Nephron (organoid): ENCODE results near the gene GLE1.

Source experiments
- H3K27ac Mint-ChIP-seq, 3 experiments: 2 replicates each; pipeline ENCODE4 v1.8.0; 2020; ENCODE audit warnings: mixed read lengths in 3 of 3, mild to moderate bottlenecking in 2 of 3, moderate library complexity in 1 of 3
- H3K27me3 Mint-ChIP-seq: 2 replicates; pipeline ENCODE4 v1.8.0; 2021; ENCODE audit warnings: low read depth, mild to moderate bottlenecking, moderate library complexity, mixed read lengths
- H3K36me3 Mint-ChIP-seq: 2 replicates; pipeline ENCODE4 v1.8.0; 2020; ENCODE audit warnings: low read depth, mixed read lengths
- H3K4me1 Mint-ChIP-seq: 2 replicates; pipeline ENCODE4 v1.8.0; 2020; ENCODE audit warnings: mixed read lengths
- H3K4me3 Mint-ChIP-seq, 3 experiments: 2 replicates each; pipeline ENCODE4 v1.8.0; 2020; ENCODE audit warnings: mild to moderate bottlenecking in 3 of 3, mixed read lengths in 3 of 3, moderate library complexity in 2 of 3
- H3K9me3 Mint-ChIP-seq: 2 replicates; pipeline ENCODE4 v1.8.0; 2020; ENCODE audit warnings: mixed read lengths
- CTCF ChIP-seq, 3 experiments: fragments of 200-600 bp; sonication (generic); IDR thresholded peaks; one replicate each; pipeline ENCODE4 v1.5.0; 2021; ENCODE audit warnings: antibody characterized with exemption in 3 of 3; ENCODE audit not compliant: unreplicated experiment in 3 of 3

The GLE1 gene

GRCh38 chr9:128521956-128522355, 17.4 kb downstream of the GLE1 start:
- Mint-ChIP-seq H3K4me3 (no peak overlapping the region), H3K27ac (peak overlapping the region; percentile 65 to 83 (median 83)), H3K9me3 (no peaks in the 10 kb centered on the region), H3K27me3 (no peaks in the 10 kb centered on the region), H3K36me3 (peaks cover 64% of the 10 kb centered on the region), H3K4me1 (peaks cover 21% of the 10 kb centered on the region)
- TF ChIP-seq CTCF (IDR thresholded peaks at IDR 0.05; ENCODE audit: unreplicated experiment in 3 of 3): no peak

GRCh38 chr9:128523199-128523925, 18.8 kb downstream of the GLE1 start:
- H3K4me1 Mint-ChIP-seq: peaks cover 21% of the 10 kb centered on the region

DNA sequence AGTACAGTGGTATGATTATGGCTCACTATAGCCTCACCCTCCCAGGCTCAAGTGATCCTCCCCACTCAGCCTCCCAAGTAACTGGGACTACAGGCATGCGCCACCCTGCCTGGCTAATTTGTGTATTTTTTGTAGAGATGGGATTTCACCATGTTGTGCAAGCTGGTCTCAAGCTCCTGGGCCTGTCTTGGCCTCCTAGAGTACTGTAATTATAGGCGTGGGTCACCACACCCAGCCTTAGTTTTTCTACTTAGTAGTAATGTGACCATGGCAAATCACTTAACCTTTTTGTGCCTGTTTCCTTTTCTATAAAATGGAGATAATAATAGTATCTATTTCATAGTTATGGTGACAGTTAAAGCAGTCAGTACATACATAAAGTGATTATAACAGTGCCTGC, 22.2 kb downstream of the GLE1 start:
- Mint-ChIP-seq H3K9me3 (no peaks in the 10 kb centered on the region), H3K27me3 (no peaks in the 10 kb centered on the region), H3K4me1 (peaks cover 20% of the 10 kb centered on the region), H3K27ac (no peak overlapping the region), H3K36me3 (peaks cover 54% of the 10 kb centered on the region), H3K4me3 (no peak overlapping the region)
- no peak for TF ChIP-seq CTCF (IDR thresholded peaks at IDR 0.05; ENCODE audit: unreplicated experiment in 3 of 3)

More at GRCh38 chr9:128523199-128523925, 18.8 kb downstream of the GLE1 start:
- H3K36me3 Mint-ChIP-seq: peaks cover 60% of the 10 kb centered on the region
- peak overlapping the region; percentile 65 to 85 (median 81) for H3K27ac Mint-ChIP-seq
- H3K4me3 Mint-ChIP-seq: no peak overlapping the region
- TF ChIP-seq CTCF (IDR thresholded peaks at IDR 0.05; ENCODE audit: unreplicated experiment in 3 of 3): no peak
- H3K9me3 Mint-ChIP-seq: no peaks in the 10 kb centered on the region
- no peaks in the 10 kb centered on the region for H3K27me3 Mint-ChIP-seq

DNA sequence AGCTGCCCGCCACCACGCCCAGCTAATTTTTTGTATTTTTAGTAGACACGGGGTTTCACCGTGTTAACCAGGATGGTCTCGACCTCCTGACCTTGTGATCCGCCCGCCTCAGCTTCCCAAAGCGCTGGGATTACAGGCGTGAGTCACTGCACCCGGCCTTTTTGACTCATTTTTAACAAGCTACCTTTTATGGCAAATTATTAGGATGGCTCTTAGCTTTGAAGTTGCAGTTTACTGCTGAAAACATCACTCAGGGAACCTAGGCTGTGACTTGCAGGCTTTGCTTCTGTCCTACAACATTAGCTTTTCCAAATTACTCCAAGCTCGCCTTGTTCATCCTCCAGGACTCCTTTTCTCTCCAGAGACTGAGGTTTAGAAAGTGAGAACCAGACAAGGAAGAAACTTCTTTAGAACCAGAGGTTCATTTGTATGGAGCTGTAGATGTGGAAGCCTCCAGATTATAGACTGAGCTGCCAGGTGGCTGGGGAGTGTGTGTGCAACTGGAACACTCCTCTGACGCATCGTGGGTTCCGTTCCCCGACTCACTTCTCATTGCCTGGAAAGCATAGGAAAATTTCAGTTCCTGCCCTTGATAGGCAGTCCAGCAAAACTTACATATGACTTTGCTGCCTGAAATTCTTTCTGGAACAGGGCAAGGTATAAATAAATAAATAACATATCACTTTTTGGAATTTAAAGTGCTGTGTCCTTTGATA, 24.1 kb downstream of the GLE1 start:
- H3K9me3 Mint-ChIP-seq: no peaks in the 10 kb centered on the region
- no peak for TF ChIP-seq CTCF (IDR thresholded peaks at IDR 0.05; ENCODE audit: unreplicated experiment in 3 of 3)
- H3K36me3 Mint-ChIP-seq: peaks cover 51% of the 10 kb centered on the region
- peaks cover 2% of the 10 kb centered on the region for H3K4me1 Mint-ChIP-seq
- H3K27me3 Mint-ChIP-seq: no peaks in the 10 kb centered on the region
- H3K27ac Mint-ChIP-seq: no peak overlapping the region
- no peak overlapping the region for H3K4me3 Mint-ChIP-seq

DNA sequence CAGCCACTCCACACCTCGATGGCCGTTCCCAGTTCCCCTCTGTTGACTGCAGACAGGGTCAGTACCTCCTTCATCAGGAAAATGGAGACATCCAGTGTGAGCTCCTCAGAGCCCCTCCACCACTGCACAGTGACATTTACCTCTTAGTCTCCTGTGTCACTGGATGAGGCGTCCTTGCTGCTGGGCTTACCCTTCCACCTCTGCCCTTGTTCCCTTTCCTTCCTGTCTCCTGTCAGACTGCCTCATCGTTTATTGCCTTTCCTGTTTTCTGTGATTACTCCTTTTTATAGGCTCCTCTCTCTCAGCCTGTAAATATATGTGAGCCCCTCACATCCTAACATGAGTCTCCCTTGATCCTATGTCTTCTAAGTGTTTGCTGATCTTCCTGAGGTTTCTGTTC, 24.7 kb downstream of the GLE1 start:
- H3K4me3 Mint-ChIP-seq: no peak overlapping the region
- no peaks in the 10 kb centered on the region for H3K9me3 Mint-ChIP-seq
- TF ChIP-seq CTCF (IDR thresholded peaks at IDR 0.05; ENCODE audit: unreplicated experiment in 3 of 3): no peak
- H3K4me1 Mint-ChIP-seq: no peaks in the 10 kb centered on the region
- H3K27ac Mint-ChIP-seq: no peak overlapping the region
- H3K36me3 Mint-ChIP-seq: peaks cover 55% of the 10 kb centered on the region
- no peaks in the 10 kb centered on the region for H3K27me3 Mint-ChIP-seq
